CD4-positive, alpha-beta T cell treated with Interleukin-10 for 1 hour (primary cell): ENCODE measurements around the gene HAVCR1.

Experiments
- DNase-seq: peaks from one replicate; pipeline ENCODE4 v3.0.0-alpha.2; 2020

HAVCR1 gene

GRCh38 chr5:156981481-156981880 lies 77.4 kb downstream of the HAVCR1 start:
- no peak for DNase-seq
